ENCODE measurements around the gene FCHSD1.

GRCh38 chr5:141646026-141646425 lies 5.2 kb downstream of the FCHSD1 start:
- no peak for TF ChIP-seq EP300 (IDR thresholded peaks at IDR 0.05)
- no peak for TF ChIP-seq CTCF (IDR thresholded peaks at IDR 0.05)
- TF ChIP-seq POLR2AphosphoS5 (IDR thresholded peaks at IDR 0.05), result no peak
